ENCODE measurements around the gene CEP164.

Gene CEP164

GRCh38 chr11:117327567-117328374 lies at the start of gene CEP164:
Gene CEP164 (plus strand): TSS chr11:117327854. CDS start chr11:117338587, 10,733 bp downstream.
- peak; percentile 85 to 88 for DNase-seq

GRCh38 chr11:117278347-117278746 lies 49.3 kb upstream of the CEP164 start:
- DNase-seq = no peak

- no peak for DNase-seq
These were observed 47.8 kb upstream of the CEP164 start for GRCh38 chr11:117279711-117280376.

GRCh38 chr11:117281159-117281558 lies 46.5 kb upstream of the CEP164 start:
- no peak for DNase-seq

GRCh38 chr11:117281869-117282268 lies 45.8 kb upstream of the CEP164 start:
- DNase-seq = no peak

GRCh38 chr11:117282956-117283355 lies 44.7 kb upstream of the CEP164 start:
- no peak for DNase-seq

- DNase-seq = no peak
These were observed 43.6 kb upstream of the CEP164 start for GRCh38 chr11:117284053-117284452.

- DNase-seq = no peak
These were observed 41.1 kb upstream of the CEP164 start for GRCh38 chr11:117286588-117286987.

- no peak for DNase-seq
These were observed 40.0 kb upstream of the CEP164 start for GRCh38 chr11:117287668-117288067.

GRCh38 chr11:117289795-117290194 lies 37.9 kb upstream of the CEP164 start:
- no peak for DNase-seq

GRCh38 chr11:117290809-117291396 lies 36.8 kb upstream of the CEP164 start, which contains the start of gene BACE1-AS:
Gene BACE1-AS (plus strand): TSS chr11:117291346.
- no peak for DNase-seq

- no peak for DNase-seq
These were observed 35.0 kb upstream of the CEP164 start for GRCh38 chr11:117292616-117293015.

GRCh38 chr11:117295438-117296137 lies 32.1 kb upstream of the CEP164 start:
- no peak for DNase-seq

GRCh38 chr11:117296881-117297280 lies 30.8 kb upstream of the CEP164 start:
- no peak for DNase-seq

- no peak for DNase-seq
These were observed 29.5 kb upstream of the CEP164 start for GRCh38 chr11:117298195-117298594.

- DNase-seq = no peak
These were observed 28.0 kb upstream of the CEP164 start for GRCh38 chr11:117299351-117300282.

GRCh38 chr11:117300283-117300663 lies 27.4 kb upstream of the CEP164 start:
- DNase-seq = no peak

GRCh38 chr11:117300773-117301172 lies 26.9 kb upstream of the CEP164 start:
- no peak for DNase-seq

- DNase-seq = no peak
These were observed 25.4 kb upstream of the CEP164 start for GRCh38 chr11:117302228-117302627.

GRCh38 chr11:117303101-117303500 lies 24.6 kb upstream of the CEP164 start:
- DNase-seq = no peak

- DNase-seq = no peak
These were observed 23.9 kb upstream of the CEP164 start for GRCh38 chr11:117303646-117304315.

GRCh38 chr11:117305145-117305544 lies 22.5 kb upstream of the CEP164 start:
- no peak for DNase-seq
